HCT116 (cell line): ENCODE results near the gene C4orf54. TPM values are rescaled to one million over a fixed set of nuclear protein-coding genes. Genes with fewer than 3 reads are reported as not detected.

Experiments used
- ATAC-seq: fragments of 200-7000 bp; cut with Tn5 transposase; 2 replicates; pipeline ENCODE4 v1.9.1; 2020; ENCODE audit warnings: mild to moderate bottlenecking, moderate library complexity
- BruUV-seq: library from RNA; stranded (reverse); fragments of 400-500 nt; replicated peaks from 2 replicates; lab custom pipeline; 2021; lab: Mats Ljungman, UMichigan
- CTCF ChIA-PET: fragments of 300-600 bp; sonication (Branson Sonifier 250); formaldehyde crosslinking; loops from one replicate; lab custom pipeline; 2021; ENCODE audit warnings: antibody characterized with exemption; lab: Charles Lee
- POLR2A ChIA-PET: fragments of 300-600, 350-600 bp; sonication (Branson Sonifier 250); formaldehyde crosslinking; loops from one replicate; lab custom pipeline; 2021; ENCODE audit warnings: antibody characterized with exemption; lab: Charles Lee
- RAD21 ChIA-PET, 2 experiments: fragments of 300-600 bp; sonication (Branson Sonifier 250); formaldehyde crosslinking; loops; one replicate each; lab custom pipeline; 2023; ENCODE audit warnings: low total read pairs in 2 of 2; ENCODE audit not compliant: uncharacterized antibody in 2 of 2, unreplicated experiment in 2 of 2, low non-redundant PET in 1 of 2; lab: Charles Lee
- DNase-seq: peaks from one replicate; pipeline ENCODE4 v3.0.0-alpha.2; 2010; ENCODE audit warnings: low read depth, low spot score
- H2AFZ ChIP-seq: fragments of 200-600 bp; shearing (Covaris generic), sonication (generic); 2 replicates; pipeline ENCODE4 v1.6.1; 2017; ENCODE audit warnings: low read depth, mixed run types, mixed read lengths, antibody characterized with exemption, low read length; ENCODE audit not compliant: poor library complexity, severe bottlenecking
- H3K27ac ChIP-seq: 2 replicates; pipeline ENCODE4 v1.5.1; 2012; ENCODE audit warnings: low read depth, low read length
- H3K27me3 ChIP-seq: fragments of 200-600 bp; sonication (generic); 2 replicates; pipeline ENCODE4 v1.6.1; 2016; ENCODE audit warnings: mixed run types, low read length, mixed read lengths; ENCODE audit not compliant: insufficient read depth
- H3K36me3 ChIP-seq, 2 experiments: fragments of 200-500 bp in 1 of 2; fragments of 200-600 bp in 1 of 2; sonication (Bioruptor generic) in 1 of 2; sonication (generic) in 1 of 2; 2 replicates each; pipeline versions ENCODE4 v1.5.1 to v1.6.1; 2014 to 2016; ENCODE audit warnings: low read length in 2 of 2, inconsistent platforms in 1 of 2, mixed read lengths in 1 of 2, mixed run types in 1 of 2; ENCODE audit not compliant: insufficient read depth in 2 of 2, control insufficient read depth in 1 of 2
- H3K4me1 ChIP-seq, 2 experiments: fragments of 200-600 bp in 1 of 2; sonication (generic) in 1 of 2; 2 replicates each; pipeline versions ENCODE4 v1.5.1 to v1.6.1; 2012 to 2017; ENCODE audit warnings: low read length in 2 of 2, inconsistent platforms in 1 of 2, mild to moderate bottlenecking in 1 of 2, mixed read lengths in 1 of 2, mixed run types in 1 of 2, moderate library complexity in 1 of 2; ENCODE audit not compliant: insufficient read depth in 2 of 2, control insufficient read depth in 1 of 2
- H3K4me2 ChIP-seq: fragments of 200-600 bp; sonication (generic); 2 replicates; pipeline ENCODE4 v1.6.1; 2017; ENCODE audit warnings: mixed run types, low read length, mixed read lengths
- H3K4me3 ChIP-seq, 2 experiments: fragments of 200-600 bp in 1 of 2; sonication (generic) in 1 of 2; replicated peaks in 1 of 2; 2 replicates each; pipeline ENCODE4 v1.5.1; 2011 to 2016; ENCODE audit warnings: low read length in 2 of 2, control low read depth in 1 of 2, low read depth in 1 of 2, mild to moderate bottlenecking in 1 of 2, mixed read lengths in 1 of 2, mixed run types in 1 of 2
- H3K79me2 ChIP-seq: fragments of 200-600 bp; sonication (generic); 2 replicates; pipeline ENCODE4 v1.6.1; 2017; ENCODE audit warnings: mild to moderate bottlenecking, mixed run types, low read length, moderate library complexity, mixed read lengths; ENCODE audit not compliant: insufficient read depth
- H3K9ac ChIP-seq: fragments of 200-600 bp; sonication (generic); 2 replicates; pipeline ENCODE4 v1.6.1; 2016; ENCODE audit warnings: low read length, mixed read lengths
- H3K9me2 ChIP-seq: fragments of 200-600 bp; sonication (generic), shearing (Covaris generic); 2 replicates; pipeline ENCODE4 v1.6.1; 2017; ENCODE audit warnings: mixed run types, mild to moderate bottlenecking, moderate library complexity; ENCODE audit not compliant: insufficient read depth
- H3K9me3 ChIP-seq, 2 experiments: fragments of 200-500 bp in 1 of 2; fragments of 200-600 bp in 1 of 2; sonication (Bioruptor generic) in 1 of 2; sonication (generic) in 1 of 2; 2 replicates each; pipeline ENCODE4 v1.6.1; 2014 to 2017; ENCODE audit warnings: low read length in 2 of 2, mixed read lengths in 2 of 2, inconsistent platforms in 1 of 2, low read depth in 1 of 2, mild to moderate bottlenecking in 1 of 2, mixed run types in 1 of 2, moderate library complexity in 1 of 2; ENCODE audit not compliant: control insufficient read depth in 1 of 2, insufficient read depth in 1 of 2
- H4K20me1 ChIP-seq: fragments of 200-600 bp; sonication (generic), shearing (Covaris generic); 2 replicates; pipeline ENCODE4 v1.6.1; 2017; ENCODE audit warnings: mixed run types, mild to moderate bottlenecking, moderate library complexity; ENCODE audit not compliant: insufficient read depth
- CTCF ChIP-seq, 3 experiments: fragments of 200-600 bp in 1 of 3; sonication (generic) in 1 of 3; IDR thresholded peaks in 2 of 3; conservative IDR thresholded peaks in 1 of 3; 2 replicates each; pipeline ENCODE4 v1.5.1; 2012 to 2017; ENCODE audit warnings: low read depth in 2 of 3, low read length in 2 of 3, antibody characterized with exemption in 1 of 3, borderline replicate concordance in 1 of 3, control low read depth in 1 of 3, mild to moderate bottlenecking in 1 of 3, mixed read lengths in 1 of 3, mixed run types in 1 of 3, moderate library complexity in 1 of 3; ENCODE audit not compliant: insufficient read depth in 1 of 3
- EZH2 ChIP-seq: fragments of 200-600 bp; sonication (generic); IDR thresholded peaks from 2 replicates; pipeline ENCODE4 v1.6.1; 2017; ENCODE audit warnings: antibody characterized with exemption, mixed run types
- MAX ChIP-seq: IDR thresholded peaks from 2 replicates; pipeline ENCODE4 v1.6.1; 2012
- POLR2AphosphoS5 ChIP-seq: IDR thresholded peaks from 2 replicates; pipeline ENCODE4 v1.6.1; 2011; ENCODE audit warnings: mild to moderate bottlenecking, low read depth, low read length, moderate library complexity
- RAD21 ChIP-seq: IDR thresholded peaks from 2 replicates; pipeline ENCODE4 v1.6.1; 2012; ENCODE audit warnings: low read depth, mild to moderate bottlenecking
- SP1 ChIP-seq: IDR thresholded peaks from 2 replicates; pipeline ENCODE4 v1.6.1; 2012; ENCODE audit warnings: low read depth
- SRF ChIP-seq: IDR thresholded peaks from 2 replicates; pipeline ENCODE4 v1.6.1; 2012; ENCODE audit warnings: low read depth
- ZFX ChIP-seq: fragments of 450-650 bp; IDR thresholded peaks from 2 replicates; pipeline ENCODE4 v1.6.1; 2017
- intact Hi-C: fragments of 100-400 bp; cut with micrococcal nuclease; formaldehyde crosslinking; loops from 2 replicates; pipeline ENCODE4 v1.10.0; 2022
- total RNA-seq: library from RNA; stranded (reverse); gene quantifications from one replicate; pipeline ENCODE4 v1.2.1, GENCODE V29; 2021; ENCODE audit not compliant: unreplicated experiment

Gene C4orf54
- total RNA-seq, 1 experiment from 2014 or later = not detected

DNA sequence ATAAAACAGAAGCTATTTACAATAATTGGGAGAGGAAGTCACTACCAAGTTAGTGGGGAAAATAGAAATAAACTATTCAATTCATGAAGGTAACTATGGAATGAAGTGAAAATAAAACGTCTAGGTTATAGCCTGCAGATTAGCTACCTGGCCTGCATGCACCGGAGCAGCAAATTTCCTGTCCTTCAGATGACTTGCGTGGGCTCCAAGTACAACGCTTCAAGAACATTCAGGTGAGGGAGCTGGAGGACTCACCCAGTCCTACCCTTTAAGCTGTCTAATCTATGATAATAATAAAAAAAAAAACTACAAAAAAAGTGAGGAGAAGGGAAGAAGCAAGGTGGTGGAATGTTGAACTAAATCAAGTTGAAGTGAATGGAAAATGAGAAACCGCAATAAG, 13.2 kb downstream of the C4orf54 start:
- Histone ChIP-seq H2AFZ (no peak overlapping the region), H3K9me2 (no peaks in the 10 kb centered on the region), H3K9me3 (no peaks in the 10 kb centered on the region), H3K27me3 (no peaks in the 10 kb centered on the region), H3K79me2 (no peaks in the 10 kb centered on the region), H3K4me1 (no peaks in the 10 kb centered on the region), H3K4me3 (no peak overlapping the region), H3K9ac (no peak overlapping the region), H3K27ac (no peak overlapping the region), H4K20me1 (no peaks in the 10 kb centered on the region), H3K4me2 (no peak overlapping the region), H3K36me3 (no peaks in the 10 kb centered on the region)
- no peak for TF ChIP-seq POLR2AphosphoS5
- TF ChIP-seq EZH2 = no peak
- TF ChIP-seq ZFX = no peak
- TF ChIP-seq RAD21 = no peak
- TF ChIP-seq MAX = no peak
- no peak for TF ChIP-seq CTCF (IDR thresholded peaks at IDR 0.05 in 2 of 3, conservative IDR thresholded peaks at IDR 0.05 in 1 of 3; ENCODE audit: borderline replicate concordance in 1 of 3, insufficient read depth in 1 of 3, low read depth in 2 of 3, low read length in 2 of 3)
- no peak for TF ChIP-seq SRF
- no peak for TF ChIP-seq SP1
- ChIA-PET CTCF (no interaction called here), POLR2A (no interaction called here), RAD21 (no interaction called here)
- no peak for DNase-seq
- no peak for ATAC-seq
- intact Hi-C loops = no loop called here
- BruUV-seq = no TSS peak
